GM12891 (cell line): Measurements from ENCODE around the gene HTR3C.

ENCODE experiments used
- PAX5 ChIP-seq: IDR thresholded peaks from 2 replicates; pipeline ENCODE4 v1.6.1; 2011; ENCODE audit warnings: low read length, moderate library complexity, mild to moderate bottlenecking; ENCODE audit not compliant: insufficient read depth, severe bottlenecking
- POLR2A ChIP-seq: IDR thresholded peaks from 2 replicates; pipeline ENCODE4 v1.6.1; 2011; ENCODE audit warnings: low read depth, low read length, control low read depth
- POLR2AphosphoS5 ChIP-seq: IDR thresholded peaks from 2 replicates; pipeline ENCODE4 v1.6.1; 2011; ENCODE audit warnings: low read depth, low read length, control low read depth
- SPI1 ChIP-seq: IDR thresholded peaks from 2 replicates; pipeline ENCODE4 v1.6.1; 2011; ENCODE audit warnings: low read depth, low read length, control low read depth
- TAF1 ChIP-seq: IDR thresholded peaks from 2 replicates; pipeline ENCODE4 v1.6.1; 2011; ENCODE audit warnings: low read depth, low read length, control low read depth

GRCh38 chr3:184081116-184081830 lies 28.4 kb downstream of the HTR3C start:
- TF ChIP-seq POLR2AphosphoS5 = no peak
- TF ChIP-seq POLR2A = no peak
- TF ChIP-seq SPI1 = no peak
- no peak for TF ChIP-seq TAF1
- no peak for TF ChIP-seq PAX5
